ENCODE results near the gene PCDHGA1.
"Not testable (repeated sequence)": the region's sequence is repeated elsewhere in the genome, so short reads cannot be mapped to it uniquely, and the experiment has no call there.

Gene PCDHGA1

GRCh38 chr5:141402553-141403243 is 72.4 kb downstream of the PCDHGA1 start, which contains the start of gene PCDHGA9:
Gene PCDHGA9, plus strand, starts transcription at chr5:141402778. Its CDS starts 175 bp downstream, at chr5:141402953.
- no peak within 1 kb of the TSS for H3K27ac ChIP-seq
- no peak for DNase-seq (ENCODE audit: low spot score)
- no peak for TF ChIP-seq CTCF (IDR thresholded peaks at IDR 0.05)
- H3K4me3 ChIP-seq: peak within 1 kb of the TSS; percentile 53

DNA sequence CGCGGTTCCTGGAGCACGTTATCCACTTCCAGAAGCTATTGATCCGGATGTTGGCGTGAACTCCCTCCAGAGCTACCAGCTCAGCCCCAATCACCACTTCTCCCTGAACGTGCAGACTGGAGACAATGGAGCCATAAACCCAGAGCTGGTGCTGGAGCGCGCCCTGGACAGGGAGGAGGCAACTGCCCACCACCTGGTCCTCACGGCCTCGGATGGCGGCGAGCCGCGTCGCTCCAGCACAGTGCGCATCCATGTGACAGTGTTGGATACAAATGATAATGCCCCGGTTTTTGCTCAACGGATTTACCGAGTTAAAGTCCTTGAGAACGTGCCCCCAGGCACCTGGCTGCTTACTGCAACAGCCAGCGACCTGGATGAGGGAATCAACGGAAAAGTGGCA is 73.1 kb downstream of the PCDHGA1 start:
- no peak for DNase-seq (ENCODE audit: low spot score)

DNA sequence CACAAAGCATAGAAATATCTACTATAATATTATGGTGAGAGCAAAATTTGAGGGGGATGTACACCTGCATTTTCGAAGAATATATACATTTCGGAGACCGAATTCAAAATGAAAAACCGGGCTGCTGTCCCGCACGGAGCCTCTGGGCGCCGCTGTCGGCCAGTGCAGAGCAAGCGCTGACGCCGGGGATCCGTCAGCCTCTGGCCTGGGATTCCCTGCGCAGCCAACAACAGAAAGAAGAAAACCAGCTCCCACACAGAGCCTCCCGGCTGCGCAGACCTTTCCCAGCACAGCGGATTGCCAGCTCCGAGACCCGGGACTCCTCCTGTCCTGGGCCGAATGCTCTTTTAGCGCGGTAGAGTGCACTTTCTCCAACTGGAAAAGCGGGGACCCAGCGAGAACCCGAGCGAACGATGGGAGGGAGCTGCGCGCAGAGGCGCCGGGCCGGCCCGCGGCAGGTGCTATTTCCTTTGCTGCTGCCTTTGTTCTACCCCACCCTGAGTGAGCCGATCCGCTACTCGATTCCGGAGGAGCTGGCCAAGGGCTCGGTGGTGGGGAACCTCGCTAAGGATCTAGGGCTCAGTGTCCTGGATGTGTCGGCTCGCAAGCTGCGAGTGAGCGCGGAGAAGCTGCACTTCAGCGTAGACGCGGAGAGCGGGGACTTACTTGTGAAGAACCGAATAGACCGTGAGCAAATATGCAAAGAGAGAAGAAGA is 77.6 kb downstream of the PCDHGA1 start, which contains the start of gene PCDHGB6:
PCDHGB6 (plus strand) TSS at position 232 of the 716 bp plus-strand sequence; CDS start at position 414, 182 bp downstream.
- H3K4me3 ChIP-seq: peak within 1 kb of the TSS; percentile 61
- DNase-seq (ENCODE audit: low spot score); H3K27ac ChIP-seq: not testable (repeated sequence)

More for the DNA sequence above, 73.1 kb downstream of the PCDHGA1 start:
- TF ChIP-seq CTCF (IDR thresholded peaks at IDR 0.05): no peak
- Histone ChIP-seq H3K4me3 (peak overlapping the region; percentile 53), H3K27ac (no peak overlapping the region)

DNA sequence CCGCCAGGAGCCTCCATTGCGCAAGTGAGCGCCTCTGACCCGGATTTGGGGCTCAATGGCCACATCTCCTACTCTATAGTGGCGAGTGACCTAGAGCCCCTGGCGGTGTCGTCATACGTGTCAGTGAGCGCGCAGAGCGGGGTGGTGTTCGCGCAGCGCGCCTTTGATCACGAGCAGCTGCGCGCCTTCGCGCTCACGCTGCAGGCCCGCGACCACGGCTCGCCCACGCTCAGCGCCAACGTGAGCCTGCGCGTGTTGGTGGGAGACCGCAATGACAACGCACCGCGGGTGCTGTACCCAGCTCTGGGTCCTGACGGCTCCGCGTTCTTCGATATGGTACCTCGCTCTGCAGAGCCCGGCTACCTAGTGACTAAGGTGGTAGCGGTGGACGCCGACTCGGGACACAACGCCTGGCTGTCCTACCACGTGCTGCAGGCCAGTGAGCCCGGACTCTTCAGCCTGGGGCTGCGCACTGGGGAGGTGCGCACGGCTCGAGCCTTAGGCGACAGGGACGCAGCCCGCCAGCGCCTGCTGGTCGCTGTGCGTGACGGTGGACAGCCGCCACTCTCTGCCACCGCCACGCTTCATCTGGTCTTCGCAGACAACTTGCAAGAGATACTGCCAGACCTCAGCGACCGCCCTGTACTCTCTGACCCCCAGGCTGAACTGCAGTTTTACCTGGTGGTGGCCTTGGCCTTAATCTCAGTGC is 79.4 kb downstream of the PCDHGA1 start:
- Histone ChIP-seq H3K4me3 (peak overlapping the region; percentile 34), H3K27ac (no peak overlapping the region)
- TF ChIP-seq CTCF (IDR thresholded peaks at IDR 0.05): no peak
- DNase-seq (ENCODE audit: low spot score): no peak

DNA sequence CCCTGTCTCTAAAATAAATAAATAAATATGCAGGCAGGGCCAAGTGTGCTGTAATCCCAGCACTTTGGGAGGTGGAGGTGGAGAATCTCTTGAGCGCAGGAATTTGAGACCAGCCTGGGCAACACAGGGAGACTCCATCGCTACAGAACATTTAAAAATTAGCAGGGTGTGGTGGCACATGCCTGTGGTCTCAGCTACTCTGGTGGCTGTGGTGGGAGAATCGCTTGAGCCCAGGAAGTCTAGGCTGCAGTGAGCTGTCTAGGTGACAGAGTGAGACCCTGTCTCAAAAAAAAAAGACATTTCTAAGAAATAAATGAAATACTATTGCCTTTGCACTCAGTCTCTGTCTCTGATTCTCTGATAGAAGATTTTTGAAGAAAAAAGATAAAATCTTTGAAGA is 81.3 kb downstream of the PCDHGA1 start:
- no peak for DNase-seq (ENCODE audit: low spot score)
- Histone ChIP-seq H3K27ac (no peak overlapping the region), H3K4me3 (peak overlapping the region; percentile 6)
- no peak for TF ChIP-seq CTCF (IDR thresholded peaks at IDR 0.05)

DNA sequence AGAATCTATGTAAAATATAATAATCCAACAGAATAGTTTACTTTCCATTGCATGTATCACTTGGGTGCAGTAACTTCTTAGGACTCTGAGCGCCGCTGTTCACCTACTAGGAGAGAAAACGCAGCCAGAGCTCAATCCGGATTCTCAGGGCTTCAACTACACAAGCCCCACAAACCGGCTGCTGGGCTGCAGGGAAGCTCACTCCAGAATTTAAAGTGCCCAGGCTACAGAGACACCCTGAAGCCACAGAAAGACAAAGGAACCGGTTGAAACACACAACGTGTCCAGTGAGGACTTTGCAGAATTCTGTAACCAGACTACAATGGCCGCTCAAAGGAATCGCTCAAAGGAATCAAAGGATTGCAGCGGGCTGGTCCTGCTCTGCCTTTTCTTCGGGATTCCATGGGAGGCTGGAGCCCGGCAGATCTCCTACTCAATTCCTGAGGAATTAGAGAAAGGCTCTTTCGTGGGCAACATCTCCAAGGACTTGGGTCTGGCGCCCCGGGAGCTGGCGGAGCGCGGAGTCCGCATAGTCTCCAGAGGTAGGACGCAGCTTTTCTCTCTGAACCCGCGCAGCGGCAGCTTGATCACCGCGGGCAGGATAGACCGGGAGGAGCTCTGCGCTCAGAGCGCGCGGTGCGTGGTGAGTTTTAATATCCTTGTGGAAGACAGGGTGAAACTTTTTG is 82.7 kb downstream of the PCDHGA1 start, which contains the start of gene PCDHGA10:
PCDHGA10 (plus strand) TSS at position 134 of the 686 bp plus-strand sequence; CDS start at position 323, 189 bp downstream.
- no peak for TF ChIP-seq CTCF (IDR thresholded peaks at IDR 0.05)
- DNase-seq (ENCODE audit: low spot score): no peak
- Histone ChIP-seq H3K27ac (no peak within 1 kb of the TSS), H3K4me3 (peak within 1 kb of the TSS; percentile 56)

Data from coronary artery (tissue), 2 donors.